Activated naive CD8-positive, alpha-beta T cell treated with anti-CD3 and anti-CD28 coated beads for 36 hours (primary cell): ENCODE data around the gene RTP3. TPM values are rescaled to one million over a fixed set of nuclear protein-coding genes. Genes with fewer than 3 reads are reported as not detected.

ENCODE experiments used
- total RNA-seq, 2 experiments: library from RNA; stranded (reverse); gene quantifications; one replicate each; pipeline ENCODE4 v1.2.3, GENCODE V29; 2021

Gene RTP3
- total RNA-seq, 2 experiments from 2014 or later, result not detected

Other genes starting within 250 kb of the RTP3 start
- under 1 TPM in 1 of 2 experiments, not detected in 1; 0.16 TPM for gene CCR2, start 143.9 kb upstream of the RTP3 start, total RNA-seq
- under 1 TPM; 0.08 to 0.21 TPM for gene CCR5, start 127.0 kb upstream of the RTP3 start, total RNA-seq
- gene CCRL2, start 90.7 kb upstream of the RTP3 start, total RNA-seq, result 1 to 10 TPM; 3.1 to 3.4 TPM
- not detected for gene LTF, start 33.1 kb upstream of the RTP3 start, total RNA-seq
- gene LRRC2, start 68.3 kb downstream of the RTP3 start, total RNA-seq, result not detected
- not detected for gene FAM240A, start 114.5 kb downstream of the RTP3 start, total RNA-seq
- 1 to 10 TPM; 1.3 TPM for gene ALS2CL, start 195.7 kb downstream of the RTP3 start, total RNA-seq
- under 1 TPM; 0.41 to 0.42 TPM for gene TMIE, start 203.4 kb downstream of the RTP3 start, total RNA-seq
- not detected for gene PRSS50, start 219.9 kb downstream of the RTP3 start, total RNA-seq